LHCN-M2 (cell line): ENCODE data around the gene PRND. TPM values are rescaled to one million over a fixed set of nuclear protein-coding genes. Genes with fewer than 3 reads are reported as not detected.
A peak's percentile ranks its signal among the peaks of the same experiment; 100 is the strongest.
"Not testable (repeated sequence)": the region's sequence is repeated elsewhere in the genome, so short reads cannot be mapped to it uniquely, and the experiment has no call there.

Experiments
- DNase-seq: peaks from one replicate; pipeline ENCODE4 v3.0.0-alpha.2; 2012; ENCODE audit warnings: low read depth
- total RNA-seq: library from RNA; depleted of rRNA; stranded (reverse); fragments of >200 nt; gene quantifications from 2 replicates; pipeline ENCODE4 v1.2.3, GENCODE V29; 2014

Gene PRND
- total RNA-seq, 1 experiment from 2014 or later, result not detected

DNA sequence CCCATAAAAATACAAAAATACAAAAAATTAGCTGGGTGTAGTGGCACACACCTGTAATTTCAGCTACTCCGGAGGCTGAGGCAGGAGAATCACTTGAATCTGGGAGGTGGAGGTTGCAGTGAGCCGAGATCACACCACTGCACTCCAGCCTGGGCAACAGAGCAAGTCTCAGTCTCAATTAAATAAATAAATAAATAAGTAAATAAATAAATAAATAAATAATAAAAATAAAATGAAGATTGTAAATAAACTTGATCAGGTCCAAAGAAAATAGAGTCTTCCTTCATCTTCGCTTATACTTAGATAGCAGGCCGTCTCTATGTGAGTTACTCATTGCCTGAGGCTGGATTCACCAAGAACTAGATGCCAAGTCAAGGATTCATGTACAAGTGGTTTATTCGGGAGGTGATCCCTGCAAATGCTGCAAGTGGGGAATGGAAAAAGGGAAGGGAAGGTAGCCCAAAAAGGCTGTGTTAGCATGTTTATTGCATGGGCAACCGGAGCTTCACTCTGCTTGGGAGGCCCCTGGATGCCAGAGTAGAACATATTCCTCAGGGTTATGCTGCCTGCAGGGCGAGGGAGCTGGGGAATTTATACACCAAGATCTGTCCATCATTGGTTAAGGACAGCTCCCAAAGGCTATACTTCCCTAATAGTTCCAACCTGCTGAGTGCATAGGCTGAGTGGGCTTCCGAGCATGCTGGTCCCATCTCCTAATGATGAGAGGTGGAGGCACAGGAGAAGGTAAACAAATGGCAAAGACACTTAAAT lies 16.3 kb downstream of the PRND start:
- no peak for DNase-seq

- DNase-seq, result peak; percentile 23
Measured at GRCh38 chr20:4740774-4741431, 19.2 kb downstream of the PRND start.

GRCh38 chr20:4748847-4749246 lies 27.1 kb downstream of the PRND start:
- DNase-seq, result no peak

DNA sequence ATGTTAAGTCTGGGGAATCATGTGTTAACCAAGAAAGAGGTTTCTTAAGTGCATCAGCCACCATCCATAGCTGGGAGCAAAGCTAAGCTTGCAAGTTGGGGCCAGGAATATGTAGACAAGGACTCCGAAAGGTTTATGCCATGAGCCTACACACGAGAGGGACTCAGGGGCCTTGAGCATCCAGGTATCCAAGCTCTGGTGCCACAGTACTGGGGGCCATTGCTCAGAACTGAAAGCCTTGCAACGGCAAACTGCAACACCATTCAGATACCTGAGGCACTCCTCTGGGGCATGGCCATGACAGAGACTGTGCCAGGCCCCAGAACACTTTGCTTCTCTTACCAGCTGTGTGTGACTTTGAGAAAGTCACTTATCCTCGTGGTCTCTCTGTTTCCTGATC lies 27.6 kb downstream of the PRND start:
- no peak for DNase-seq

DNA sequence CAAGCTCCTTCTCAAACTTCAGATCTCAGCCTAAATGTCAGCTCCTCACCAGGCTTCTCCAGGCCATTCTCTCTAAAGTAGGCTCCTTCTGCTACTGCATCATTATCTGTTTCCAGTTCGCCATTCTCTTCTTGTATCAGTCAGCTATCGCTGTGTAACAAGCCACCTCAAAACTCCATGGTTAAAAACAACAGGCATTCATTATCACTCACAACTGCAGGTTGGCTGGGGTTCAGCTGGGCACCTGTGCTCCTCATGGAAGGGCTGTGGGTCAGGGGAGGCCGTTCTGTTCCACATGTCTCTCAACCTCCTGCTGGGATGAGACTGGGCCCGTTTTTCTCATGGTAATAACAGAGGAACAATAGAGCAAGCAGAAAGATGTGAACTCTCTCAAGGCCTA lies 28.7 kb downstream of the PRND start:
- no peak for DNase-seq

DNA sequence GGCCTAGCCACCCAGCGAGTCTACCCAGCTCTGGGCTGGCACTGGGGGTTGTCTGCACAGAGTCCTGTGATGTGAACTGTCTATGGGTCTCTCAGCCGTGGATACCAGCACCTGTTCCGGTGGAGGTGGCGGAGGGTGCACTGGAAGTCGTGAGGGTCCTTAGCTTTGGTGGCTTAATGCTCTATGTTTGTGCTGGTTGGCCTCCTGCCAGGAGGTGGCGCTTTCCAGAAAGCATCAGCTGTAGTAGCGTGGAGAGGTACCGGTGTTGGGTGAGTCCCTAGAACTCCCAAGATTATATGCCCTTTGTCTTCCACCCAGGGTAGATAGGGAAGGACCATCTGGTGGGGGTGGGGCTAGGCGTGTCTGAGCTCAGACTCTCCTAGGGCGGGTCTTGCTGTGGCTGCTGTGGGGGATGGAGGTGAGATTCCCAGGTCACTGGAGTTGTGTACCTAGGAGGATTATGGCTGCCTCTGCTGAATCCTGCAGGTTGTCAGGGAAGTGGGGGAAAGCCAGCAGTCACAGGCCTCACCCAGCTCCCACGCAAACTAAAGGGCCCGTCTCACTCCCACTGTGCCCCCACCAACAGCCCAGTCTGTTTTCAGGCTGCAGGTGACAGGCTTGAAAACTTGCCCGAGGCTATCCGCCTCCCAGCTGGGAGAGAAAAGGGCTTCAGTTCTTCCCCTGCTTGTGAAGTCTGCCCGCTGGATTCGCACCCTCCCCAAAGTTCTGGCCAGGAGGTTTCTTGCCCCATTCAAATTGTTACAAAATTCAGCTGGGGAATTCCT lies 37.6 kb downstream of the PRND start:
- peak; percentile 4 for DNase-seq

GRCh38 chr20:4763261-4763660 lies 41.6 kb downstream of the PRND start:
- DNase-seq, result no peak

DNA sequence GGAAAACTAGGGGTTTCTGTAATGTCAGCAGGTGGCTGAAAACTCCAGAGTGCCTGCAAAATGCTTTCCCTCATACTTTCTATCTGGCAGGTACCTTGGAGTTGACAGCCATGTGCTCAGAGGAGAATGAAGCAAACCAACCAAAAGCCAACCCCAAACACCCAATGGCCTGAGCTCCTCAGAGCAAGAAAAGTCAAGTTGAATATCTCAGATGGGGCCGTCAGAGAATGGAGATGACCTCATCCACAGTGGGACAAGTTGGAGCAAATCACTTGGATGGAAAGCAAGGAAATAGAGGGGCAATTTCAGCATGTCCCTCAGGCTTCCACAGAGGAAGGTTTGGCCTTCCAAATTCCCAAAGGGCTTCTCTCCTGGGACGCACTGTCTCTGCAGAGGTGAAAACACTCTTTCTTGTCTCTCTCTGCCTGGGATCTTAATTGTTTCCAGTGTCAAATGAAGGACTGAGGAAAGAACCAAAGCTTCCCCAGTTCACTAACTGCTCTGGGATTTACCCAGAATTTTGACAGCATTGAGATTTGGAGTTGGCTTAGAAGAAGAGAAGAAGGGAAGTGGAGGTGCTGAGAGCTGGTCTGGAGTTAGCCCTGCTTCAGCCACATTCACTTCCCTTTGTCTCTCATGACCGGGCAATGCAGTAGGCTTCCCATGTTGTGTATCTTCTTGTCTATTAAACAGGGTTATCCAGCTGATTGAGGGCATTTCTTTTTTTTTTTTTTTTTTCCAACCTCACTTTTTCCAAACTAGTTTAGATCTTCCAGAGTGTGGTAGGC lies 42.2 kb downstream of the PRND start:
- DNase-seq, result no peak

DNA sequence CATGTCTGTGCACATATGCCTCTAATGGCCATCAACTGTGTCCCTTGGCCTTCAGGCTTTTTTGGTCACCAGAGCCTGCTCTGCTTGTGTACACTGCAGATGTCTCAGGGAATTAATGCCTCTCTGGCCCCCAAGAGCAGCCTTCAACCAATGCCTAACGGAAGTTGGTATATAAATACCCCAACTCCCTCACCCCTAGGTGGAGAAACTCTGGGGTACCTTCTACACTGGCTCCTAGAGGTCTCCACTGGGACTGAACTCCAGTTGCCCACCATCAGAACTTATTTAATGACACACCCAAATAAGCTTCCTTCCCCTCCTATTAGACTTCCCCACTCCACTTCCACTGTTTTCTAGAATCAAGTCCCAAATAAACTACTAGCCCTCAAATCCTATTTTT lies 43.1 kb downstream of the PRND start:
- no peak for DNase-seq

GRCh38 chr20:4765681-4766080 lies 44.0 kb downstream of the PRND start:
- no peak for DNase-seq

DNA sequence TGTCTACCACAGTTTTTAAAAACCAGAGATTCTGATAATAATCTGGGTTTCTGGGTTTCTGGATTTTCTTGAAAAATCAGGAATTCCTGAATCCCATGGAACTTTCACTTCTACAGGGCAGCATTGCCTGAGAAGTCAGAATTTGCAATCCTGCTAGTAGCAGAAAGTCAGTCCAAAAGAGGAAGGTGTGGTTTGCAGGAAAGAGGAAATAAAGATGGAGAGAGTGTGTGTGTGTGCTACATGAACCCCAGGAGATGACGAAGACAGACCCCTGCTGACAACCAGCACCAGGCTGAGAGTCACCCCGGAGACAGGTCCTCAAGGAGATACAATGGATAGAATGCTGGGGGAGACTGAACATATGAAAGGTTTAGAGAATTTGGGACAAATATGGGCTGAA lies 44.9 kb downstream of the PRND start:
- no peak for DNase-seq

DNA sequence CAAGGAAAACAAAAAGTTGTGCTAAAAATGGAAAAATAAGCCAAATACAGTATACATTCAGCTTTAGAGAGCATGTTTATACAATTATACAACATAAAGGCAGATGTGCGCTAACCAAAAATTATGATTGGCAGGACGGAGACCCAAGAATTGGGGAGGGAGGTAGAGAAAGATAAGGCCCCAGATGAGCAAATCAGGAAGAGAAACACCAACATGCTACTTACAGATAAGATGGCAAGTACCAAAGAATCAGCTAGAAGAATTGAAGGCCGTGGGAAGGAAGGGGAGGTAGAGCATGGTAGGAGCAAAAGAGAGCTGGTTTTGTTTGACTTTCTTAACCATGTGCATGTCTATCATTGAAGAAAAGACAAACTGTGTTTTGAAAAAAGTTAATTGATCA lies 45.4 kb downstream of the PRND start:
- DNase-seq, result no peak

DNA sequence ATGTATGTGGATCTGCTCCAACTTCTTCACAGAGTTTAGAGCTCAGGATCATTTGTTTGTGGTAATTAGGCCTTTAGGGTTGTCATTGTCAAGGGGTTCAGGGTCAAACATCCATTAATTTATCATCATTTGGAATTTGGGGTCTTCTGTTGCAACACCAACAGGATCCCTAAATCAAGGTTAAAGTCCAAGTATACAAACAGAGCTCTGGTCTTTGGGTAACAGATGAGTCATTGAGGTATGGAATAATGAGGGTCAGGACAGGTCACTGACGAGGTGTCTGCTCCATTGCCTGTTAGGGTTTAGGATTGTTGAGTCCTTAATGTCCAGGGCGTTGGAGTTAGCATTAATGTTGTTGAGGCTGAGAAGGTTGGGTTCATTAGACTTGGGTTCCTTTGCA lies 47.6 kb downstream of the PRND start:
- DNase-seq, result no peak

- DNase-seq, result peak; percentile 7
Measured at GRCh38 chr20:4770026-4770425, 48.3 kb downstream of the PRND start.

DNA sequence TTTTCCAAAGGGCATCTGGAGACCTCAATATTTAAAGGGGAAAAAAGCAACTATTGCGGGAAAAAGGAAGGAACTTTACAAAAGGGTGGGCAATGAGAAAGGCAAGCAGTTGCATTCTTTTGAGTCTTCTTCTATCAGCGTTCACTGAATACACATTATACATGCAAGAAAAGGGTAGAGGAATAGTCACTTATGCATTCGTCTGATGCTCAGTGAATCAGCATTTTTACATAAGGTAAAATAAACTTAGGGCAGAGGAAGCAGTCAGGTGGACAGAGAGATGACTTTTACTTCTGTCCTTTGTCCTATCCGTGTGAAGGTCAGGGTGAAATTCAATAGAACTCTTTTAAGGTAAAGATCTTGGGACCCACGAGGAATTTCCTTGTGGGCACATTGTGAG lies 49.3 kb downstream of the PRND start:
- DNase-seq, result no peak

DNA sequence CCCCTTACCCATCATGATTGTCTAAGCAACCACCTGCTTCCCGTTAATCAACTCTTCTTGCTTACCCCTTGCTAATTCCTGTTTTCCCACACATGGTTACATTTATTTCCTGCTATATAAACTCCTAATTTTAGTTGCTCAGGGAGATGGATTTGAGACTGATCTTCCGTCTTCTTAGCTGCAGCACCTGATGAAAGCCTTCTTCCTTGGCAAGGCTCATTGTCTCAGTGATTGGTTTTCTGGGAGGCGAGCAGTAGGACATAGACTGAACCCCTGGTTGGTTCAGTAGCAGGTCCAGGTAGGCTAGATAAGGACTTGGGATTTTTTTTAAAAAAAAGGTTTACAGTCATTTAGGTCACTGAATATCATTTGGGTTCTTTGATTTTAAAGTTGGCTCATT lies 50.4 kb downstream of the PRND start:
- no peak for DNase-seq

DNA sequence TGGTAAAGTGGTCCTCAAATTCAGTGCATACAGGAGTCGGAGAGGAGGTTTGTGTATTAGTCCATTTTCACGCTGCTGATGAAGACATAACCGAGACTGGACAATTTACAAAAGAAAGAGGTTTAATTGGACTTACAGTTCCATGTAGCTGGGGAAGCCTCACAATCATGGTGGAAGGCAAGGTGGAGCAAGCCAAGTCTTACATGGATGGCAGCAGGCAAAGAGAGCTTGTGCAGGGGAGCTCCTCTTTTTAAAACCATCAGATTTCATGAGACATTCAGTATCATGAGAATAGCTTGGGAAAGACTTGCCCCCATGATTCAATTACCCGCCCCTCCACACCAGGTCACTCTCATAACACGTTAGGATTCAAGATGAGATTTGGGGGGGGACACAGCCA lies 51.3 kb downstream of the PRND start:
- DNase-seq, result not testable (repeated sequence)

DNA sequence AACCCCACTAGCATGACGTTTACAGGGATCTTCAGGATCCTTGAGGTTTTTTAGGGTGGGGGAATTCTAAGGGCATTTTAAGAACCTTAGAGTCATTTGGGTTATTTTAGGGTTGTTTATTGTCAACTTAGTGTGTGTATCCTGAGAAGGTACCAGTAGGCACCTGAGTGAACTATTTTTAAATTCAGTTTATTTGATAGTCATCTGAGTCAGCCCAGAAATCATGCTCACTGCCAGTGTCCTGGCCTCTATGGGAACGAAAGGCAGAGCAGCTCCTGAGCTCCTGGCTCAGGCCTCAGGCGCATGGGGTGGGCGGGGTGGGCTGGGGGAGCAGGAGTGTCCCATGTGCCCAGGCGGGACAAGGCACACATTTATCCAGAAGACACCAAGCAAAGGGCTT lies 52.0 kb downstream of the PRND start:
- DNase-seq, result no peak

GRCh38 chr20:4774207-4774606 lies 52.5 kb downstream of the PRND start:
- DNase-seq, result no peak

GRCh38 chr20:4775322-4776078 lies 53.8 kb downstream of the PRND start:
- DNase-seq, result no peak

DNA sequence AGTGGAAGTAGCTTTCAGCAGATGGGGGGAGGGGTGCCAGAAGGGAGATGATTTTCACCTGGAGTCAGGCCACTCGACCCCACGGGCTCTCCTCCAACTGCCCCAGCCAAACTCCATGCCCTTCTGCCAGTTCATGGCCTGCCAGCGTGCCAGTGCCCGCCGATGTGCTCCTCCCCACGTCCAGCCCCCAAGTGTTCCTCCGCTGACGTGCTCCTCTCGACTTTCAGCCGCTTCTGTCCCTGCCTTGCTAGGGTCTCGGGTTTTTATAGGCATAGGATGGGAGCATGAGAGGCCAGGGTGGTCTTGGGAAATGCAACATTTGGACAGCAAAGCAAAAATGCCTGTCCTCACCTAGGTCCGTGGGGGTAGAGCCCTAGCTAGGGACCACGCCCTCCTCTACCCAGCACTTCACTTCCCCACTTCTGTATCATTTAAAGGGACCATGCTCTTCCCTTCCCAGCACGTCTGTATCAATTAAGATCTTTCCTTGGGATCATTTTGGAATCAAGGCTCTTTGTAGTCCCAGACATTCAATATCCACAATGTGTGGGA lies 54.4 kb downstream of the PRND start:
- DNase-seq, result no peak
